HG03025 (cell line): ENCODE data around the gene CSF1.
"Not testable (repeated sequence)": the region's sequence is repeated elsewhere in the genome, so short reads cannot be mapped to it uniquely, and the experiment has no call there.

Source experiments
- ATAC-seq: cut with Tn5 transposase; IDR thresholded peaks from one replicate; pipeline ENCODE4 v1.9.1; 2021; ENCODE audit warnings: mild to moderate bottlenecking, moderate library complexity; ENCODE audit not compliant: unreplicated experiment, low FRiP score

CSF1 gene

GRCh38 chr1:109917768-109918606 is 7.3 kb downstream of the CSF1 start:
- no peak for ATAC-seq

GRCh38 chr1:109918671-109919070 is 8.0 kb downstream of the CSF1 start:
- ATAC-seq, result no peak

- ATAC-seq, result no peak
Measured at GRCh38 chr1:109919303-109919702, 8.7 kb downstream of the CSF1 start.

GRCh38 chr1:109920391-109920790 is 9.7 kb downstream of the CSF1 start:
- not testable (repeated sequence) for ATAC-seq

GRCh38 chr1:109922326-109922725 is 11.7 kb downstream of the CSF1 start:
- no peak for ATAC-seq

- ATAC-seq, result no peak
Measured at GRCh38 chr1:109923131-109923945, 12.7 kb downstream of the CSF1 start.

- ATAC-seq, result no peak
Measured at GRCh38 chr1:109923946-109924275, 13.3 kb downstream of the CSF1 start.

- no peak for ATAC-seq
Measured at GRCh38 chr1:109924316-109924715, 13.7 kb downstream of the CSF1 start.

- ATAC-seq, result no peak
Measured at GRCh38 chr1:109925159-109925990, 14.7 kb downstream of the CSF1 start.

- ATAC-seq, result no peak
Measured at GRCh38 chr1:109926662-109927300, 16.1 kb downstream of the CSF1 start.

GRCh38 chr1:109927356-109927755 is 16.7 kb downstream of the CSF1 start:
- ATAC-seq, result no peak

GRCh38 chr1:109927911-109928321 is 17.3 kb downstream of the CSF1 start:
- ATAC-seq, result no peak

- ATAC-seq, result no peak
Measured at GRCh38 chr1:109928591-109929111, 18.0 kb downstream of the CSF1 start.

GRCh38 chr1:109929170-109929569 is 18.5 kb downstream of the CSF1 start:
- no peak for ATAC-seq

- ATAC-seq, result no peak
Measured at GRCh38 chr1:109929588-109930251, 19.1 kb downstream of the CSF1 start.

- ATAC-seq, result no peak
Measured at GRCh38 chr1:109930252-109930993, 19.8 kb downstream of the CSF1 start.

- ATAC-seq, result no peak
Measured at GRCh38 chr1:109931189-109931731, 20.6 kb downstream of the CSF1 start.

- no peak for ATAC-seq
Measured at GRCh38 chr1:109931911-109932636, 21.4 kb downstream of the CSF1 start.
